ENCODE measurements around the gene EXOC1L.
"Not testable (repeated sequence)": the region's sequence is repeated elsewhere in the genome, so short reads cannot be mapped to it uniquely, and the experiment has no call there.

The EXOC1L gene

GRCh38 chr4:55840956-55841355, 21.4 kb downstream of the EXOC1L start:
- DNase-seq = no peak

- DNase-seq = not testable (repeated sequence)
Measured at GRCh38 chr4:55841373-55842239, 22.0 kb downstream of the EXOC1L start.

GRCh38 chr4:55842312-55842711, 22.7 kb downstream of the EXOC1L start:
- DNase-seq = not testable (repeated sequence)

- DNase-seq = no peak
Measured at GRCh38 chr4:55849724-55850123, 30.1 kb downstream of the EXOC1L start.

GRCh38 chr4:55851885-55852284, 32.3 kb downstream of the EXOC1L start:
- no peak for DNase-seq

GRCh38 chr4:55853484-55854046, 34.0 kb downstream of the EXOC1L start, which contains the start of gene EXOC1:
Gene EXOC1, plus strand, starts transcription at chr4:55853648. Its CDS starts 4,676 bp downstream, at chr4:55858324.
- DNase-seq = peak; percentile 98

- DNase-seq = no peak
Measured at GRCh38 chr4:55854129-55854528, 34.5 kb downstream of the EXOC1L start.

GRCh38 chr4:55857586-55857985, 38.0 kb downstream of the EXOC1L start:
- DNase-seq = no peak

- DNase-seq = no peak
Measured at GRCh38 chr4:55859711-55860110, 40.1 kb downstream of the EXOC1L start.

GRCh38 chr4:55864577-55865223, 45.1 kb downstream of the EXOC1L start:
- no peak for DNase-seq

GRCh38 chr4:55865228-55865806, 45.7 kb downstream of the EXOC1L start:
- no peak for DNase-seq

- DNase-seq = no peak
Measured at GRCh38 chr4:55866290-55866907, 46.8 kb downstream of the EXOC1L start.

GRCh38 chr4:55866973-55867574, 47.5 kb downstream of the EXOC1L start:
- no peak for DNase-seq

GRCh38 chr4:55868581-55869090, 49.0 kb downstream of the EXOC1L start:
- no peak for DNase-seq

GRCh38 chr4:55871299-55871800, 51.8 kb downstream of the EXOC1L start:
- no peak for DNase-seq

GRCh38 chr4:55874831-55875230, 55.2 kb downstream of the EXOC1L start:
- no peak for DNase-seq

GRCh38 chr4:55876387-55876786, 56.8 kb downstream of the EXOC1L start:
- DNase-seq = no peak

- no peak for DNase-seq
Measured at GRCh38 chr4:55879224-55879623, 59.6 kb downstream of the EXOC1L start.

- DNase-seq = no peak
Measured at GRCh38 chr4:55880652-55881280, 61.2 kb downstream of the EXOC1L start.

GRCh38 chr4:55884093-55884850, 64.7 kb downstream of the EXOC1L start:
- no peak for DNase-seq

GRCh38 chr4:55884851-55885219, 65.2 kb downstream of the EXOC1L start:
- DNase-seq = no peak
